ENCODE data around the gene PLA2G12B.

PLA2G12B gene

DNA sequence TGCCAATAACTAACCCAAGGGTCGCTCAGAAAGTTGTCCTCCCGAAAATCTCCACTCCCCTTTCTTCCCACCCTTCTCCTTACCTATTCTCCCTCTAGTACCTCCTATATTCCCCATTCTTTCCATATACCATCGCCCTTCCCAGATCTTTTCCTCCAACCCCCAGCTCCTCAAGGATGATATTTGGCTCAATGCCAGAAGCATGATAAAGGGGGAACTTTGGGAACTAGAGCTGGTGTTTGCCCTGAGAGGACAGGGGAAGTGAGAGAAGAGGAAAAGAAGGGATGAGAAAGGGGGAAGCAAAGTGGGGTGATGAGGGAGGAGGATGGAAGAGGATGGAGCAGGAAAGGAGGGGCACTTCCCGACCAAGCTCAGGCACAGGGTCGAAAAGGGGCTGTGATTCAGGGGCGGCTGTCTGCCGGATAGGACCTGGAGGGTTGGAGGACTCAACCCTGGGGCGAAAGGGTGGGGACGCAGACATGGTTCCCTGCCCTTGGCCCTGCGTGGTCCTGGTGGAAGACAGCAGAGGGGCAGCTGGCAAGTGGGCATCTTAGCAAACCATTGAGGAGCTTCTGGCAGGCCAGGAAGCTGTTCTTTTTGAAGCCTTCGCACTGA is 59.3 kb downstream of the PLA2G12B start:
- FAIRE-seq (no peak), DNase-seq (ENCODE audit: insufficient read length, low spot score) (no peak)

DNA sequence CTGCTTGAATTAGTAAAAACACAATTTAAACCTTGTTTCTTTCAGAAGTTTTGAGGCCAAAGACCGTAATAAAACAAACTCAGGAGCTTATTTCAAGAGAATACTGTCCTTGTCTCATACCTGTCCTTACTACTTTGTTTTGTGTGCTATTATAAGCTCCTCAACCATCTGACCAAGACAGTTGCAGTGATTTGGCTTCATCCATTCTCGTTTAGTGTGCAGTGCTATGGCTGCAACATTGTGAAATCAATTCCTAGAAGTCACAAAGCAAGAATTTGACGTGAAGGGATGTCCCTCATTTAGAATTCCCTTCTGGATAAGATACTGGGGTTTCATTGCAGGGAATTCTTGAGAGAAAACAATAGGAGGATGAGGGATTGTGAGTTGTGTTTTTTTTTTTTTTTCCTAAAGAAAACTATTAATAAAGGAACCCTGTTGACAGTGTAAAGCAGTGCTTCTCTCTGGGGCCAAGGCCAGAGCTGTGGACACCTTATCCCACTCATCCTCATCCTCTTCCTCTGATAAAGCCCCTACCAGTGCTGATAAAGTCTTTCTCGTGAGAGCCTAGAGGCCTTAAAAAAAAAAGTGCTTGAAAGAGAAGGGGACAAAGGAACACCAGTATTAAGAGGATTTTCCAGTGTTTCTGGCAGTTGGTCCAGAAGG is 61.3 kb downstream of the PLA2G12B start, which contains the start of gene OIT3:
Gene OIT3 (plus strand): TSS at position 604 of the 663 bp plus-strand sequence. CDS start 60 bp downstream, outside the sequence.
- FAIRE-seq = no peak
- DNase-seq (ENCODE audit: insufficient read length, low spot score) = no peak

DNA sequence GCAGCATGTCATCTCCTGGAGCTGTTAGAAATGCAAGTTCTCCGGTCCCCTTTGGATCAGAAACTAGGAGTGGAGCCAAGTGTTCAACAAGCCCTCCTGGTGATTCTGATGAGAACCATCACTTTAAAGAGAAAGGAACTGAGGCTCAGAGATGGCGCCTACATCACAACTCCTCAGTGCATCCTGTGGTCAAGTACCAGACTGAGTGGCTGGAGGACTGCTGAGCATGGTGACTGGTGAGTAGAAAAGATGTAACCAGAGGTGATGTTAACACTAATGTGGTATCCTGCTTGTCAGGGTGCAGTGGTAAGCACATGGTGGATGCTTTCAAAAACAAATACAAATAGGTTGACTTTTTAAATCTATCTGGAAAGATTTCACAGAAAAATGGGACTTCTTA is 64.5 kb downstream of the PLA2G12B start:
- FAIRE-seq (no peak), DNase-seq (ENCODE audit: insufficient read length, low spot score) (no peak)

DNA sequence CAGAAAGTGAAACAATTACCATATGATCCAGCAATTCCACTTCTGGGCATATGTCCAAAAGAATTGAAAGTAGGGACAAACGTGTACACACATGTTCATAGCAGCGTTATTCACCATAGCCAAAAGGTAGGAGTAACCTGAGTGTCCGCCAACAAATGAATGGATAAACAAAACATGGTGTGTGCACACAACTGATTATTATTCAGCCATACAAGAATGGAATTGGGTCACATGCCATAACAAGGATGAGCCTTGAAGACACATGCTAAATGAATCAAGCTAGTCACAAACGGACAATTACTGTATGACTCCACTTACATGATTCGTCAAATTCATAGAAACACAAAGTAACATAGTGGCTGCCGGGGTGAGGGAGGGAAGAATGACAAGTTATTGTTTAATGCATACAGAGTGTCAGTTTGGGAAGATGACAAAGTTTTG is 65.2 kb downstream of the PLA2G12B start:
- FAIRE-seq = peak; percentile 49
- DNase-seq (ENCODE audit: insufficient read length, low spot score) = no peak

DNA sequence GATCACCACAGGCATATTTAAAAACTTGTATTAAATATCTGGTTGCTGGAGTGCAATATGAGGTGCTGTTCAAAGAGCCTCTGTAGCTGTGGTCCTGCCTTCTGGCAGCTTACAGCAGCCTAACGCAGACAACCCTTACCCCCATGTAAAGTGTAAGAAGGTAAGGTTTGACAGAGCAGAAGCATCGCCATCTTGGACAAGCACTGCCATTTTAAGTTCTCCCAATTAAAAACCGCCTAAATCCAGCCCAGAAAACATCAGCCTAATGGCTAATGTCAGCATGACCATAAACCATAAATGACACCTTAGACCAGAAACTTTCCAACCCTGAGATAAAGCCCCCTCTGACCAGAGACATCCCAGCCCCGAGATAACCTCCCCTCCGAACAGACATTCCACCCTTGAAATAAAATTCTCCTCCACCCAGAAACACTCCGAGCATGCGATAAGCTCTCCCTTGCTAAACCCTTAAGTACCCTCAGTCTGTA is 66.4 kb downstream of the PLA2G12B start:
- DNase-seq (ENCODE audit: insufficient read length, low spot score) (no peak), FAIRE-seq (no peak)

DNA sequence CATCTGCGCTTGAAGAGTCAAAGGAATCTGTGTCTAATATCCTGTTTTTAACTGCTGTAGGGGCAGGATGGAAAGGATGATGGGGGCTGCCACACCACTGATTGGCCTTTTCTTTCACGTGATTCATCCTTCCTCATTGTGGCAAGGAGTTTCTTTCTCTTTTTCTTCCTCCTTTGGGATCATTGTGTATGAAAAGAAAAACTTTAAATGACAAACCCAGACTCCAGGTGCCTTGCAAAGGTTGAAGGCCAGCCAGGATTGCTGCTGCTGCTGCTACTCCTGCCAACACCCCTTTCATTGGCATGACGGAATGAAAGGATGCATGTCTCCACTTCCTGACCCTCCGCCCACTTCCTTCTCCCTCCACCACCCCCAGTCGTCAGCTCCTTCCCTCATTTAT is 67.6 kb downstream of the PLA2G12B start:
- no peak for FAIRE-seq
- no peak for DNase-seq (ENCODE audit: insufficient read length, low spot score)

DNA sequence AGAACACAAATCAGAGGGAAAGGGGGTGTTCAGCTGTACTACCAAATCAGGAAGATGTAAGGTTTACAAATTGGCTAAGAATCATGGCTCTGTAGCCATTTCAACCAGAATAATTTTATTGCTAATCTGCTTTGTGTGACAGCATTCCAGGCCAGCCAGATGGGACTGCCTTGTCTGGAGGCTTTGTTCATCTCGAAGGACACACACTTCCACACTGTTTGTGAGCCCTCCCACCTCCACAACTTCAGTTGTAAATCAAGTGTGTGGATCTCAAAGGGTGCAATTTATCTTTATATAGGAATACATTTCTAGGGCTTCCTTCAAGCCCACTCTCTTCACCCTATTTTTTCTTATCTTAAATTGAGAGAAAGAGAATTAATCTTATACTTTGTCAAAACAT is 68.0 kb downstream of the PLA2G12B start:
- DNase-seq (ENCODE audit: insufficient read length, low spot score) = no peak
- FAIRE-seq = no peak

DNA sequence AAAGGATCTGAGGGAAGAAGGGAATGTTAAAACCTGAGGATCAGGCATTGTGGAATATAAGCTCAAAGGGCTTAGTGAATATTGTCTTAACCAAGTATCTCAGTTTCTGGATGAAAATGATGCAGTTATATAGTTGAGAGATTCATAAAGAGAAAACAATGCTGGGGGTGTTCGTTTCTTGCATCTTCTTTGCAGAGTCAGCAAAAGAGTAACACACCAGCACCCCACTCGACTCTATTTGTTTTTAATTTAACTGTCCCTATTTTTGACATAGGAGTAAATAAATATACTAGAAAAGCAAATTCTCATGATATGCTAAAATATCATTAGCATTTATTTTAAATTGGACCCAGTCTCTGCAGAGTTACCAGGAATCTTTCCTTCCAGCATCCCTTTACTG is 68.7 kb downstream of the PLA2G12B start:
- FAIRE-seq = no peak
- DNase-seq (ENCODE audit: insufficient read length, low spot score) = no peak
